Embryonic facial prominence (tissue), 1 donor: Measurements from ENCODE around the gene TTLL7.

Experiments used
- DNase-seq: peaks from one replicate; pipeline ENCODE4 v3.0.0-alpha.2; 2016; ENCODE audit errors: extremely low spot score

Gene TTLL7

GRCh38 chr1:83864991-83865390 is 133.9 kb downstream of the TTLL7 start:
- no peak for DNase-seq

DNA sequence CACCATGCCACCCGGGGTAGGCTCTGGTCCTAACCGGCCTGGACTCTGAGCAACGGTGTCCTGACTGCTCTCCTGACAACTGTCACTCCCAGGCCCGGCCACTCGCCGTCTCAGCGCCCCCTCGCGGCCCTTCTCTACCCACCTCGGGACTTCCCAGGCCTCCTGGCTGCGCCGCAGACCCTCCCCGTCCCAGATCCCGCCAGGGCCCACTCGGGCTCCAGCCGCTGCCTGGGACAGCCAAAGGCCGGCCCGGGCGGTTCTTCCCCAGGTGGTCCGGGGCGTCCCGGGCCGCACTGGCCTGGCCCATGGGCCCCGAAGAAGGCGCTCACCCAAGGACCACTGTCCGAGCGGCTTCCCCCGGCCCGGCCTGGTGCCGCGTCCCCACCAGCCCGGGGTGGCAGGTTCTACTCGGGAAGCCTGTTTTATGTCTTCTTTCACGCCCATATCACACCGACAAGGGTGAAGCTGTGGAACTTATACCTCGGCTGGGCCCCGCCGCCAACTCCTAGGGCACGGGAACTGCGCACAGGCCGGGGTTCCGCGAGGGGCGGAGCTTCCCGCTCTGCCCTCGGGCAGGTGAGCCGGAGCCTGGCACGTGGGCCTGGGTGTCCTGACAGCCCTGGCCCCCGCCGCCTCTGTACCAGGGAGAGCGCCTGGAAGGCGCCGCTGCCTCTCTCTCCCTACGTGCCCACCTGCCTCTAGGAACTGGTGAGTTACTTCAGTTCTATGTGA is 138.3 kb downstream of the TTLL7 start:
- DNase-seq: no peak

DNA sequence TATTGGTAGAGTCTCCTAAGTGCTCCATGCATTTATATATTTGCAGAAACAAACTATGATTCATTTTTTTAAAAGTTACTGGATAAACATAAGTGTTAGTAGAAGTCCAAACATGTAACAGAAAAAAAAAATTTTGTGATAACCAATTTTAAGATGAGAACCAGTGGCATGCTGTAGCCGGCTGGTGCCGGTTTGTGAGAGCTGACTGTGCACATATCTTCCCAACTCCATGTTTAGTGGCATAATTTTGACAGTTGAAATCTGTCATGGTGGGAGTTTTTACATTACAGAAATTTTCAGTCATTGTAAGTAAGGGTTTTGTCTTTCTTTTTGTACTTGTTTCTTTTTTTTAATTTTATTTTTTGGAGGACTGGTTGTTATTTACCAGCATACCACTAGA is 141.2 kb downstream of the TTLL7 start:
- DNase-seq: no peak

GRCh38 chr1:83857103-83857502 is 141.8 kb downstream of the TTLL7 start:
- DNase-seq: peak; percentile 83

DNA sequence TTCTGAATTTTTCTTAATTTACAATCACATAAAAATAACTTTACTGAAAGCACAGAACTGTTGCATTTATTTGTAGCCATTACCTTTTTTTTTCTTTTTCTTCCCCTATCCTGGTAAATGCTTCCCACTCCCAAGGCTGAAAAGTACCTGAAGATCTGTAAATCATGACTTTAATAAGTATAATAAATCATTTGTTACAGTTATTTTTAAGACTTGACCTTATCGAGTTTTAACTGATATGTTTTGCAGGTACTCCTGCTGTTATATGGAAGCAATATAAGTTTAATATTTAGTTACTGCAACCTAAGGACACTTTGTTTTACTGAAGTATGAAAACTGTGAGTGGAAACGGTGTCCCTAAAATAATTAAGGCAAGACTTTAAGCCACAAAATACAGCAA is 142.6 kb downstream of the TTLL7 start:
- DNase-seq: no peak

DNA sequence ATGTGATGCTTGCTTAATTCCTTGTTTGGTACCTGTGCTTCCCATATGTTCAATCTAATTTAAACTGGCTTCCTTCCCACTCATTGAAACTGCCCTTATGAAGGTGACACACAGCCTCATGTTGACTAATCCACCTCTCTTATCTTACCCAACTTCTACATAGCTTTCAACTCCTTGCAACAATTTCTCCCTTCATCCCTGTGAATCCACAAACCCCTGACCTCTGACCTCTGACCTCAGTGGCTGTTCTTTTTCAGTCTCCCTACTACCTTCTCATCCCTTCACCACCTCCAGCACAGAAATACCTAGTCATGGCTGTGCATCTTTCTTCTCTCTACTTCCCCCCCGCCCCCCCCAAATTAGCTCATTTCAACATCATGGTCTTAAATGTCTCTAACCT is 144.5 kb downstream of the TTLL7 start:
- no peak for DNase-seq

- DNase-seq: no peak
These were observed 148.1 kb downstream of the TTLL7 start for GRCh38 chr1:83850834-83851233.

DNA sequence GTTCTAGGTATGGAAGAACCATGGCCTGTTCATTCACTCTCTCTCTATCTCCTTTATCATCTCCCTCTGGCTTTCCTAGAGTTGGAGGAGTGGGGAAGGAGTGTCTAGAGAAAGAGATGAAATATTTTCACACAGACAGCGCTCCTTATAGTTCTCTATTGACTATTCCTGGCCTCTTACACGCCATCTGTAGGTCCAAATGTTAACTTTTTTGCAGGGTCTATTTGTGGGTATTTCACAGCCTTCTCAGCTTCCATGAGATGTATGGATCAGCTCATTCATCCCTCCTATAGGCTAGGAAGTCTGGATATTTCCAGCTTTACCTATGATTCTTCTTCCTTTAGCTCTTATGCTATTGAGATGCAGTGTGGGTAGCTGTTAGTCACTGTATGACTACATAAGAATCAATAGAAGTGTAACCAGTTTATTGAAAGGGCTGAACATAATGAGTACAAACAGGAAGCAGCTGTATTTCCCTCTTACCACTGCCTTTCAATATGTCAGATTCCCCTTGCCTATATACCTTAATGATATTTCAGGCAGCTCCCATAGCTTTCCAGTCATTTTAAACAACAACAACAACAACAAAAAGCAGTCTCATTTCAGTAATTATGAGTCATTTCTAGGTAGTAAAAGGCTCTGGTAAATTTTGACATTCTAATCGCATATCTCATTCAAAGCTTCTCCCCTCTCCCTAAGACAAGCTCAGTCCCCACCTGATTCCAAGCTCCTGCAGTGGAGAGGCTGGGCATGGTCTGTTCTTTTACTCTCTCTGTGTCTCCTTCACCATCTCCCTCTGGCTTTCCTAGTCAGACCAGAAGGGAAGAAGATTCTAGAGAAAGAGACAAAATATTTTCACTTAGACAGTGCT is 149.5 kb downstream of the TTLL7 start:
- no peak for DNase-seq

DNA sequence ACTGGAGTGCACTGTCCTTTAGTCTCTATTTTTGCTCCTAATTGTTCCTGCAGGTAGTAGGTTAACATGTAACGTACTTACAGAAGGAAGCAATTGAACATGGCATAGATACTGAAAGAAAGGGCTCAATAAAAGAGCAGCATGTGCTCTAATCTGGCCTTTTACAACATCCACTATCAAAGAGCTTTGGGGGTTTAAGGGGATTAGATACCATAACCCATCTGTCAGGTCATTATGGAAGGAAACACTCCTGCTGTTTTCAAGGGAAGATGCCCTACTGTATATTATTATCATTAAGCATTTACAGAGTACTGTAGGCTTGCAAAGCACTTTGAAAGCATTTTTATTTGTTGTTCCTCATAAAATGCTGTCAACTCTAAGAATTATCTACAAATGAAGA is 152.8 kb downstream of the TTLL7 start:
- DNase-seq: no peak

DNA sequence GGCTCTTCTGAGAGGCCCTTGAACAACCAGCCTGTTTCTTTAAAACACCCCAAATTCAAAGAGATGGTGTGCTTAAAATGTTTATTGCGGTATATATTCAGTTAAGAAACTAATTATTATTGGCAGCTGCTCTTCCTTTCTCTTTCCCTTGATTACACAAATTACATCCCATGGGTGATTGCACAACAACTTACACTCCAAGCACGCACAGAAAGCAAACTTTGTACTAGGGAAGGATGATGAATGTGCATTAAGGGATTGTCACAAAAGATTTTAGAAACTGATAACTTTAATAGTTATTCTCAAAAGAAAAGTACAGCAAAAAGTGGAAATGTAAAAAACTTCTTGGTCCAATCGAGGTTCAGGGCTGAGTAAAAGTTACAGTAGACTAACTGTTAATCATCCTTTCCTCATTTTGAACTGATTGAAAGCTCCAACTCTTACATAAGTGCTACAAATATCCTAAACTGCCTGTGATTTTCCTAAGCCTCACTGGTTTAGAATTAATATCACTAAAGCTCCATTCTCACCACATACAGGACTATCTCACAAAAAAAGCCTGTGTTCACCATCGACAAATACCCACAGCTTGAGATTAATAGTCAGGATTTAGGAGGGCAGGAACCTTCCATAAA is 153.4 kb downstream of the TTLL7 start:
- DNase-seq: no peak

DNA sequence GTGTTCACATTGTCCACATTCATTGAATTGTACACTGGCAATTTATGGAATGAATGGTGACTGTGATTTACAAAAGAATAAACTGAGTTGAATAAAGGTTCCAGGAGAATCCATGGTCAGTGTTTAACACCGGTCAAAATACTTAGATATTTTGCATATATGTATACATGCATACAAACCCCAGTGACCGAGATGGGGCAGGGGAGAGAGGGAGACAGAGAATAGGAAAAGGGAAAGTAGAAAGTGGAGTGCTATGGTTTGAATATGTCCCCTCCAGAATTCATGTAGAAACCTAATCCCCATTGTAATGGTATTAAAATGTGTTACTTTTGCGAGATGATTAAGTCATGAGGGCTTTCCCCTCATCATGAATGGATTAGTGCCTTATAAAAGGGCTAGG is 154.4 kb downstream of the TTLL7 start:
- no peak for DNase-seq

- no peak for DNase-seq
These were observed 159.3 kb downstream of the TTLL7 start for GRCh38 chr1:83839566-83840173.

GRCh38 chr1:83838573-83838972 is 160.4 kb downstream of the TTLL7 start:
- no peak for DNase-seq

- no peak for DNase-seq
These were observed 162.4 kb downstream of the TTLL7 start for GRCh38 chr1:83836543-83836942.

- no peak for DNase-seq
These were observed 164.2 kb downstream of the TTLL7 start for GRCh38 chr1:83834621-83835264.

- no peak for DNase-seq
These were observed 166.7 kb downstream of the TTLL7 start for GRCh38 chr1:83832194-83832593.

DNA sequence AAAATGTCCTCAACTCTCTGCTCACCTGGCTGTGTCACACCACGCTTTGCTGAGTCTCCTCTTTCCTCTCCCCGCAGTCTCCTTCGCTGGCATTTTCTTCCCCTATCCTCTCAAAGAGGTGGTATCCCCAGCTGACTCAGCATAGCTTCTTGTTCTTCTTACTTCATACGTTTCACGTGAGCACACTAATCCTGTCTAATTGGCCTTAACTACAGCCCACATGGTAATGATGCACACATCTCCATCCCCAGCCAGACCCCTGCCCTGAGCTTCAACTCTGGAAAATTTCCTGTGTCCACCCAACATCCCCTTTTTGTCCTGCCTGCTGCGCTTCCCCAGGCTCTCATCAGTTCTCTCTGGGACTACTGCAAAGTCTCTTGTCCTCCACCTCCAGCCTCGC is 169.8 kb downstream of the TTLL7 start:
- no peak for DNase-seq

DNA sequence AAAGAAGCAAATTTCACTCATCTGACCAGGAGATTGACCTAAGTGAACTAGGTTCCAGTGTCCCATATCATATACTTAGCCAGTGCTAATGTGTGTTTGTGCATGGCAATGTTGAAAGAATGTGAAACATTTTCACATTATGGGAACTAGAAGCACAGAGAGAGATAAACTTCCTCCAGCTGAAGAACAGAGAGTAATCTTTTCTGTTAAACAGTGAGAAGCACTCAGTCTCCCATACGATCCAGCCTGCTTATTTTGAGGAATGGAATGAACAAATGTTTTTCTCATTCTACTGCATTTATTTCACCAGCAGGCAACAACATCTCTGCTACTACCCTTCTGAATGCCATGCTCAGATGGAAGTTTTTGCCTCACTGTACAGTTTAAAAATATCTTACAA is 170.5 kb downstream of the TTLL7 start:
- no peak for DNase-seq

- no peak for DNase-seq
These were observed 171.2 kb downstream of the TTLL7 start for GRCh38 chr1:83827741-83828140.

- no peak for DNase-seq
These were observed 176.7 kb downstream of the TTLL7 start for GRCh38 chr1:83822208-83822607.

GRCh38 chr1:83819436-83819835 is 179.5 kb downstream of the TTLL7 start:
- no peak for DNase-seq

GRCh38 chr1:83818916-83819315 is 180.0 kb downstream of the TTLL7 start:
- DNase-seq: no peak
